H1 (cell line): ENCODE data around the gene PIK3CG. TPM values are rescaled to one million over a fixed set of nuclear protein-coding genes. Genes with fewer than 3 reads are reported as not detected.

Source experiments
- CTCF ChIA-PET: fragments of 300-600 bp; sonication (Branson Sonifier 250); formaldehyde crosslinking; loops from one replicate; lab custom pipeline; 2021; ENCODE audit not compliant: partially characterized antibody; lab: Charles Lee
- POLR2A ChIA-PET: fragments of 300-600 bp; sonication (Branson Sonifier 250); formaldehyde crosslinking; loops from one replicate; lab custom pipeline; 2021; ENCODE audit warnings: inconsistent platforms; ENCODE audit not compliant: partially characterized antibody; lab: Charles Lee
- DNase-seq, 2 experiments: peaks; one replicate each; pipeline versions ENCODE4 v3.0.0 to v3.0.0-alpha.2; 2010 to 2022; ENCODE audit warnings: low spot score in 2 of 2, low read depth in 1 of 2, mixed read lengths in 1 of 2
- FAIRE-seq: peaks from 2 replicates; lab custom pipeline; 2011; peaks lifted over from hg19 to GRCh38; lab: Jason Lieb, UNC
- H2AFZ ChIP-seq: 2 replicates; pipeline ENCODE4 v1.8.1; 2012; ENCODE audit warnings: low read length, inconsistent platforms
- H2AK5ac ChIP-seq: 2 replicates; pipeline ENCODE4 v1.6.1; 2013; ENCODE audit warnings: low read depth, low read length
- H2BK120ac ChIP-seq: replicated peaks from 2 replicates; pipeline ENCODE3; 2013; ENCODE audit warnings: low read depth, low read length, inconsistent platforms
- H2BK12ac ChIP-seq: 2 replicates; pipeline ENCODE4 v1.6.1; 2013; ENCODE audit warnings: low read depth, low read length
- H2BK15ac ChIP-seq: 2 replicates; pipeline ENCODE4 v1.6.1; 2013; ENCODE audit warnings: low read length
- H2BK20ac ChIP-seq: 2 replicates; pipeline ENCODE4 v1.6.1; 2013; ENCODE audit warnings: low read length
- H2BK5ac ChIP-seq: 2 replicates; pipeline ENCODE4 v1.6.1; 2013; ENCODE audit warnings: low read depth, low read length
- H3K14ac ChIP-seq: 2 replicates; pipeline ENCODE4 v1.6.1; 2013; ENCODE audit warnings: inconsistent platforms; ENCODE audit not compliant: insufficient read length
- H3K18ac ChIP-seq: 2 replicates; pipeline ENCODE4 v1.6.1; 2013; ENCODE audit warnings: low read length; ENCODE audit errors: extremely low read depth
- H3K23ac ChIP-seq: 2 replicates; pipeline ENCODE4 v1.6.1; 2013; ENCODE audit warnings: inconsistent platforms; ENCODE audit not compliant: insufficient read length
- H3K23me2 ChIP-seq: 2 replicates; pipeline ENCODE4 v1.6.1; 2013; ENCODE audit warnings: low read depth, low read length
- H3K27ac ChIP-seq: 2 replicates; pipeline ENCODE4 v1.6.1; 2011; ENCODE audit warnings: low read depth, low read length, inconsistent platforms
- H3K27me3 ChIP-seq, 4 experiments: replicated peaks in 1 of 4; 1 replicate in 1 of 4; 2 replicates in 3 of 4; pipeline versions ENCODE4 v1.6.1 to v1.8.1; 2011 to 2013; ENCODE audit warnings: low read length in 3 of 4, mild to moderate bottlenecking in 3 of 4, inconsistent platforms in 2 of 4, mixed read lengths in 2 of 4, moderate library complexity in 1 of 4; ENCODE audit not compliant: control insufficient read depth in 3 of 4, insufficient read depth in 3 of 4; ENCODE audit errors: extremely low read depth in 1 of 4
- H3K36me3 ChIP-seq, 4 experiments: 2 replicates each; pipeline versions ENCODE4 v1.6.1 to v1.8.1; 2011 to 2013; ENCODE audit warnings: mild to moderate bottlenecking in 4 of 4, low read length in 3 of 4, moderate library complexity in 2 of 4, control low read depth in 1 of 4, inconsistent platforms in 1 of 4; ENCODE audit not compliant: insufficient read depth in 4 of 4, control insufficient read depth in 2 of 4
- H3K4ac ChIP-seq: replicated peaks from 2 replicates; pipeline ENCODE3; 2013; ENCODE audit warnings: low read length, low read depth, mixed read lengths, inconsistent platforms; ENCODE audit not compliant: insufficient read length
- H3K4me1 ChIP-seq, 4 experiments: replicated peaks in 1 of 4; 1 replicate in 1 of 4; 2 replicates in 3 of 4; pipeline versions ENCODE4 v1.6.1 to v1.8.1; 2011 to 2013; ENCODE audit warnings: low read length in 3 of 4, inconsistent platforms in 2 of 4, mixed read lengths in 1 of 4; ENCODE audit not compliant: insufficient read depth in 4 of 4, control insufficient read depth in 3 of 4
- H3K4me2 ChIP-seq, 2 experiments: 2 replicates each; pipeline versions ENCODE4 v1.6.1 to v1.8.1; 2011 to 2013; ENCODE audit warnings: low read depth in 2 of 2, low read length in 2 of 2, control low read depth in 1 of 2, inconsistent platforms in 1 of 2, mild to moderate bottlenecking in 1 of 2; ENCODE audit not compliant: insufficient read depth in 1 of 2
- H3K4me3 ChIP-seq, 4 experiments: fragments of 200-600, 300-600 bp in 1 of 4; sonication (generic), shearing (Covaris generic), sonication (Bioruptor Twin) in 1 of 4; 2 replicates each; pipeline versions ENCODE4 v1.5.1 to v1.8.1; 2011 to 2016; ENCODE audit warnings: low read length in 4 of 4, low read depth in 3 of 4, control low read depth in 2 of 4, inconsistent platforms in 2 of 4, mild to moderate bottlenecking in 2 of 4, mixed read lengths in 1 of 4, moderate library complexity in 1 of 4; ENCODE audit not compliant: insufficient read depth in 2 of 4; ENCODE audit errors: extremely low read depth in 1 of 4
- H3K56ac ChIP-seq: replicated peaks from 2 replicates; pipeline ENCODE3; 2013; ENCODE audit warnings: low read depth, mild to moderate bottlenecking, mixed read lengths, low read length, inconsistent platforms; ENCODE audit not compliant: insufficient read length
- H3K79me1 ChIP-seq: 2 replicates; pipeline ENCODE4 v1.6.1; 2013; ENCODE audit warnings: low read depth, low read length, control low read depth
- H3K79me2 ChIP-seq, 2 experiments: 2 replicates each; pipeline versions ENCODE4 v1.6.1 to v1.8.1; 2012 to 2013; ENCODE audit warnings: low read length in 2 of 2, mild to moderate bottlenecking in 2 of 2, inconsistent platforms in 1 of 2; ENCODE audit not compliant: insufficient read depth in 2 of 2, control insufficient read depth in 1 of 2
- H3K9ac ChIP-seq, 4 experiments: replicated peaks in 1 of 4; 1 replicate in 1 of 4; 2 replicates in 3 of 4; pipeline versions ENCODE4 v1.6.1 to v1.8.1; 2011 to 2013; ENCODE audit warnings: low read depth in 3 of 4, low read length in 3 of 4, control low read depth in 2 of 4, mild to moderate bottlenecking in 2 of 4, moderate library complexity in 2 of 4, inconsistent platforms in 1 of 4; ENCODE audit errors: extremely low read depth in 1 of 4
- H3K9me3 ChIP-seq, 2 experiments: 2 replicates each; pipeline versions ENCODE4 v1.6.1 to v1.8.1; 2012 to 2013; ENCODE audit warnings: mild to moderate bottlenecking in 2 of 2, moderate library complexity in 2 of 2, control low read depth in 1 of 2, inconsistent platforms in 1 of 2, low read depth in 1 of 2, low read length in 1 of 2, mixed read lengths in 1 of 2; ENCODE audit not compliant: insufficient read depth in 2 of 2
- H4K20me1 ChIP-seq, 2 experiments: replicated peaks in 1 of 2; 2 replicates each; pipeline versions ENCODE3 to v1.8.1; 2011 to 2013; ENCODE audit warnings: inconsistent platforms in 2 of 2, low read length in 2 of 2, mild to moderate bottlenecking in 1 of 2; ENCODE audit not compliant: insufficient read depth in 2 of 2, control insufficient read depth in 1 of 2
- H4K5ac ChIP-seq: 2 replicates; pipeline ENCODE4 v1.6.1; 2013; ENCODE audit warnings: low read length, low read depth, mixed read lengths, inconsistent platforms; ENCODE audit not compliant: insufficient read length
- H4K8ac ChIP-seq: 2 replicates; pipeline ENCODE4 v1.8.0; 2013; ENCODE audit warnings: mild to moderate bottlenecking, moderate library complexity, low read length, inconsistent platforms; ENCODE audit not compliant: insufficient read depth; ENCODE audit errors: extremely low read depth
- H4K91ac ChIP-seq: replicated peaks from 2 replicates; pipeline ENCODE3; 2013; ENCODE audit warnings: low read length, mixed read lengths, inconsistent platforms; ENCODE audit not compliant: insufficient read length
- CHD1 ChIP-seq: IDR thresholded peaks from 2 replicates; pipeline ENCODE4 v1.6.1; 2012; ENCODE audit warnings: low read depth, low read length, improper control_type of control experiment
- E2F6 ChIP-seq: IDR thresholded peaks from 2 replicates; pipeline ENCODE4 v1.6.1; 2012; ENCODE audit warnings: inconsistent platforms
- KDM4A ChIP-seq: IDR thresholded peaks from one replicate; pipeline ENCODE4 v1.7.1; 2012; ENCODE audit warnings: low read depth, mild to moderate bottlenecking, moderate library complexity, low read length, inconsistent platforms; ENCODE audit not compliant: severe bottlenecking
- KDM5A ChIP-seq: fragments of 200-600 bp; IDR thresholded peaks from 2 replicates; pipeline ENCODE4 v1.7.1; 2012; ENCODE audit warnings: mild to moderate bottlenecking, low read length, inconsistent platforms, mixed read lengths
- MAFK ChIP-seq: IDR thresholded peaks from 2 replicates; pipeline ENCODE4 v1.6.1; 2012; ENCODE audit warnings: low read depth, mild to moderate bottlenecking, improper control_type of control experiment, low read length
- NANOG ChIP-seq: IDR thresholded peaks from 2 replicates; pipeline ENCODE4 v1.6.1; 2011; ENCODE audit warnings: low read length, low read depth, mild to moderate bottlenecking, inconsistent platforms; ENCODE audit not compliant: insufficient read depth, poor library complexity, severe bottlenecking
- POLR2AphosphoS5 ChIP-seq: IDR thresholded peaks from 2 replicates; pipeline ENCODE4 v1.6.1; 2011; ENCODE audit warnings: low read depth, low read length
- POU5F1 ChIP-seq: IDR thresholded peaks from 2 replicates; pipeline ENCODE4 v1.6.1; 2011; ENCODE audit warnings: low read depth, mild to moderate bottlenecking, low read length, moderate library complexity
- SIN3A ChIP-seq, 2 experiments: IDR thresholded peaks in 1 of 2; conservative IDR thresholded peaks in 1 of 2; 2 replicates each; pipeline ENCODE4 v1.6.1; 2011 to 2012; ENCODE audit warnings: low read length in 2 of 2, improper control_type of control experiment in 1 of 2, low read depth in 1 of 2, mild to moderate bottlenecking in 1 of 2
- SIRT6 ChIP-seq: IDR thresholded peaks from one replicate; pipeline ENCODE4 v1.7.1; 2012; ENCODE audit warnings: low read length, inconsistent platforms
- SP2 ChIP-seq: IDR thresholded peaks from 2 replicates; pipeline ENCODE4 v1.6.1; 2012; ENCODE audit warnings: mild to moderate bottlenecking, low read length, inconsistent platforms
- SUZ12 ChIP-seq: fragments of 200-600 bp; sonication (generic); IDR thresholded peaks from 2 replicates; pipeline ENCODE4 v1.6.1; 2012; ENCODE audit warnings: mild to moderate bottlenecking, inconsistent platforms, low read length, moderate library complexity, mixed read lengths
- TAF7 ChIP-seq: optimal IDR thresholded peaks from 2 replicates; pipeline ENCODE3; 2011; ENCODE audit warnings: low read depth, mild to moderate bottlenecking, inconsistent platforms, low read length, moderate library complexity, borderline replicate concordance
- TBP ChIP-seq: IDR thresholded peaks from 2 replicates; pipeline ENCODE4 v1.6.1; 2011; ENCODE audit warnings: low read depth, low read length, improper control_type of control experiment
- WGBS, 2 experiments: shearing (Covaris generic) in 1 of 2; methylation state at CpG; one replicate each; pipeline versions ENCODE4 v1.1.6 to v1.1.7; 2013 to 2015; ENCODE audit warnings: low lambda C conversion rate in 2 of 2, mixed read lengths in 2 of 2, inconsistent platforms in 1 of 2, low coverage in 1 of 2, missing lambda C conversion rate in 1 of 2; ENCODE audit not compliant: insufficient replicate concordance in 2 of 2, insufficient coverage in 1 of 2, insufficient read length in 1 of 2; ENCODE audit errors: extremely low coverage in 1 of 2, missing lambda C conversion rate in 1 of 2; 5-methylcytosine and 5-hydroxymethylcytosine counted together
- polyA plus RNA-seq, 7 experiments: library from polyadenylated mRNA; depleted of rRNA in 3 of 7; stranded (reverse) in 5 of 7; unstranded in 2 of 7; fragments of >200 nt in 5 of 7; fragments of 200-250 nt in 2 of 7; gene quantifications; 1 replicate in 5 of 7; 2 replicates in 1 of 7; 4 replicates in 1 of 7; pipeline versions ENCODE4 v1.2.1 to v1.2.3, GENCODE V29; 2011 to 2013; ENCODE audit warnings: missing spikeins in 2 of 7, mixed read lengths in 2 of 7
- total RNA-seq: library from RNA; stranded (reverse); fragmentation: NEBNext Ultra II Directional; extraction: Animal tissue kit (Norgen Biotek cat#: 25700); gene quantifications from 2 replicates; pipeline ENCODE4 v1.2.1, GENCODE V29; 2021

The PIK3CG gene
- total and polyA plus RNA-seq, 2 of the 8 experiments (the other 6 are each of a cell fraction or from before 2014, with no cell fraction given), result not detected

GRCh38 chr7:106824458-106824857, 40.6 kb upstream of the PIK3CG start:
- Histone ChIP-seq H2BK12ac (no peak overlapping the region), H4K8ac (no peak overlapping the region), H3K4ac (no peak overlapping the region), H3K79me2 (no peaks in the 10 kb centered on the region), H2BK5ac (no peak overlapping the region), H3K36me3 (no peaks in the 10 kb centered on the region), H2AK5ac (no peak overlapping the region), H3K18ac (no peak overlapping the region), H3K23ac (no peak overlapping the region), H3K4me3 (no peak overlapping the region), H2BK20ac (no peak overlapping the region), H3K27me3 (no peaks in the 10 kb centered on the region), H3K9me3 (0 out of 4 replicates have a peak, but pooled peaks cover 4 to 6% of the 10 kb centered on the region in 2 experiments), H3K9ac (no peak overlapping the region), H2BK15ac (no peak overlapping the region), H4K5ac (no peak overlapping the region), H4K91ac (no peak overlapping the region), H3K4me2 (no peak overlapping the region), H3K27ac (no peak overlapping the region), H3K79me1 (no peaks in the 10 kb centered on the region), H3K56ac (no peak overlapping the region), H2AFZ (no peak overlapping the region), H3K23me2 (no peaks in the 10 kb centered on the region), H2BK120ac (no peak overlapping the region), H4K20me1 (no peaks in the 10 kb centered on the region), H3K14ac (no peak overlapping the region), H3K4me1 (peaks cover 0 to 3% (median 0%) of the 10 kb centered on the region in 4 experiments; a peak in 1 of 7 replicates)
- DNase-seq (no peak), FAIRE-seq (no peak)
- CTCF ChIA-PET, result no interaction called here
- TF ChIP-seq E2F6 (no peak), CHD1 (no peak), SP2 (no peak), TBP (no peak), TAF7 (no peak), POU5F1 (no peak), SIN3A (conservative IDR thresholded peaks at IDR 0.05 in 1 of 2, IDR thresholded peaks at IDR 0.05 in 1 of 2; ENCODE audit: low read depth in 1 of 2, low read length in 2 of 2) (no peak), NANOG (no peak), KDM5A (no peak), SIRT6 (no peak), MAFK (no peak), KDM4A (no peak), SUZ12 (no peak), POLR2AphosphoS5 (no peak)
- 93% methylated on average over 4 of the region's 4 CpGs; no CpG with 5 or more reads in 1 of the 2 experiments for WGBS, 2 experiments
- POLR2A ChIA-PET, result no interaction called here
